ENCODE measurements around the gene STAT5B. TPM values are rescaled to one million over a fixed set of nuclear protein-coding genes. Genes with fewer than 3 reads are reported as not detected.

The STAT5B gene
- total and polyA plus RNA-seq, 9 of the 15 experiments (the other 6 are each of a cell fraction or from before 2014, with no cell fraction given) = 20.8 to 176 (median 92.4) TPM

DNA sequence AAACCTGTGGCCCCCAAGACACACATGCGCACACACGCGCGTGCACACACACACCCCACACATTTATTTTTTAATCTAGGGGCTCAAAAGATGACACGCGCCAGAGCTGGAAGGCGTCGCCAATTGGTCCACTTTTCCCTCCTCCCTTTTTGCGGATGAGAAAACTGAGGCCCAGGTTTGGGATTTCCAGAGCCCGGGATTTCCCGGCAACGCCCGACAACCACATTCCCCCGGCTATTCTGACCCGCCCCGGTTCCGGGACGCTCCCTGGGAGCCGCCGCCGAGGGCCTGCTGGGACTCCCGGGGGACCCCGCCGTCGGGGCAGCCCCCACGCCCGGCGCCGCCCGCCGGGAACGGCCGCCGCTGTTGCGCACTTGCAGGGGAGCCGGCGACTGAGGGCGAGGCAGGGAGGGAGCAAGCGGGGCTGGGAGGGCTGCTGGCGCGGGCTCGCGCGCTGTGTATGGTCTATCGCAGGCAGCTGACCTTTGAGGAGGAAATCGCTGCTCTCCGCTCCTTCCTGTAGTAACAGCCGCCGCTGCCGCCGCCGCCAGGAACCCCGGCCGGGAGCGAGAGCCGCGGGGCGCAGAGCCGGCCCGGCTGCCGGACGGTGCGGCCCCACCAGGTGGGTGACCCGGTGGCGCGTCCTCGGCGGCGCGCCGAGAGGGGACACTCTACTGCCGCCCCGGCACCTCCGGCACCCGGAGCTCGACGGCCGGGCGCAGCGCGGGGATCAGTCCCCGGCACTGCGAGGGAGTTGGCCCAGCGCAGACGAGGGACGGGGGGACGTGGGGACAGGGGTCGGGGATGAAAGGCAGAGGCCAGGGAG lies 12.0 kb upstream of the STAT5B start, which contains the start of gene STAT5A (continued):
- 0 out of 2 replicates have a peak, but pooled peaks have one; percentile 16 for TF ChIP-seq XRCC5 (IDR thresholded peaks at IDR 0.05; ENCODE audit: low read depth, low read length)
- no peak for TF ChIP-seq ZKSCAN8 (CRISPR knock-in tag; IDR thresholded peaks at IDR 0.05)
- TF ChIP-seq HOXB6 (CRISPR knock-in tag; IDR thresholded peaks at IDR 0.05; ENCODE audit: borderline replicate concordance) = no peak
- TF ChIP-seq, protein P1, sequence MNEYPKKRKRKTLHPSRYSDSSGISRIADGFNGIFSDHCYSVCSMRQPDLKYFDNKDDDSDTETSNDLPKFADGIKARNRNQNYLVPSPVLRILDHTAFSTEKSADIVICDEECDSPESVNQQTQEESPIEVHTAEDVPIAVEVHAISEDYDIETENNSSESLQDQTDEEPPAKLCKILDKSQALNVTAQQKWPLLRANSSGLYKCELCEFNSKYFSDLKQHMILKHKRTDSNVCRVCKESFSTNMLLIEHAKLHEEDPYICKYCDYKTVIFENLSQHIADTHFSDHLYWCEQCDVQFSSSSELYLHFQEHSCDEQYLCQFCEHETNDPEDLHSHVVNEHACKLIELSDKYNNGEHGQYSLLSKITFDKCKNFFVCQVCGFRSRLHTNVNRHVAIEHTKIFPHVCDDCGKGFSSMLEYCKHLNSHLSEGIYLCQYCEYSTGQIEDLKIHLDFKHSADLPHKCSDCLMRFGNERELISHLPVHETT (CRISPR knock-in tag; conservative IDR thresholded peaks at IDR 0.05 in 1 of 2, IDR thresholded peaks at IDR 0.05 in 1 of 2) = peak in 1 of 2 experiments; percentile 89; a peak in 2 of 4 replicates
- peak in 1 of 2 experiments; percentile 48; a peak in 3 of 4 replicates for TF ChIP-seq MAZ (CRISPR knock-in tag; conservative IDR thresholded peaks at IDR 0.05 in 1 of 2, IDR thresholded peaks at IDR 0.05 in 1 of 2)
- TF ChIP-seq TCF3 (CRISPR knock-in tag; IDR thresholded peaks at IDR 0.05) = 0 out of 2 replicates have a peak, but pooled peaks have one; percentile 14
- TF ChIP-seq, protein P2, sequence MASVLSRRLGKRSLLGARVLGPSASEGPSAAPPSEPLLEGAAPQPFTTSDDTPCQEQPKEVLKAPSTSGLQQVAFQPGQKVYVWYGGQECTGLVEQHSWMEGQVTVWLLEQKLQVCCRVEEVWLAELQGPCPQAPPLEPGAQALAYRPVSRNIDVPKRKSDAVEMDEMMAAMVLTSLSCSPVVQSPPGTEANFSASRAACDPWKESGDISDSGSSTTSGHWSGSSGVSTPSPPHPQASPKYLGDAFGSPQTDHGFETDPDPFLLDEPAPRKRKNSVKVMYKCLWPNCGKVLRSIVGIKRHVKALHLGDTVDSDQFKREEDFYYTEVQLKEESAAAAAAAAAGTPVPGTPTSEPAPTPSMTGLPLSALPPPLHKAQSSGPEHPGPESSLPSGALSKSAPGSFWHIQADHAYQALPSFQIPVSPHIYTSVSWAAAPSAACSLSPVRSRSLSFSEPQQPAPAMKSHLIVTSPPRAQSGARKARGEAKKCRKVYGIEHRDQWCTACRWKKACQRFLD (CRISPR knock-in tag; IDR thresholded peaks at IDR 0.05) = peak; percentile 15; the same call in 1 of the 2 replicates
- peak; percentile 68 for TF ChIP-seq CXXC5 (CRISPR knock-in tag; IDR thresholded peaks at IDR 0.05)
- no peak for TF ChIP-seq POLR3A (IDR thresholded peaks at IDR 0.05; ENCODE audit: borderline replicate concordance, extremely low read depth, insufficient read depth, insufficient read length)
- peak; percentile 88 for TF ChIP-seq HMGN3 (IDR thresholded peaks at IDR 0.05; ENCODE audit: borderline replicate concordance, extremely low read depth, insufficient read length, low read depth, low read length)
- TF ChIP-seq ARID1B (IDR thresholded peaks at IDR 0.05) = no peak
- TF ChIP-seq KDM1A (IDR thresholded peaks at IDR 0.05) = peak in 1 of 2 experiments; percentile 65; a peak in 3 of 4 replicates
- TF ChIP-seq ETV5 (CRISPR knock-in tag; IDR thresholded peaks at IDR 0.05; ENCODE audit: low read depth) = 0 out of 2 replicates have a peak, but pooled peaks have one; percentile 31
- TF ChIP-seq ELF1 (tag; IDR thresholded peaks at IDR 0.05) = peak; percentile 55
- TF ChIP-seq SNIP1 (IDR thresholded peaks at IDR 0.05; ENCODE audit: low read depth) = no peak
- peak; percentile 40 for TF ChIP-seq RBM22 (IDR thresholded peaks at IDR 0.05; ENCODE audit: low read depth, low read length, poor library complexity, severe bottlenecking)
- peak; percentile 81 for TF ChIP-seq SMAD4 (CRISPR knock-in tag; conservative IDR thresholded peaks at IDR 0.05)
- peak; percentile 75 to 78 for TF ChIP-seq NRF1 (conservative IDR thresholded peaks at IDR 0.05 in 1 of 2, IDR thresholded peaks at IDR 0.05 in 1 of 2)
- peak in 1 of 2 experiments; percentile 29; a peak in 1 of 4 replicates for TF ChIP-seq SIN3A (IDR thresholded peaks at IDR 0.05; ENCODE audit: borderline replicate concordance in 2 of 2, control insufficient read depth in 1 of 2, low read depth in 2 of 2, low read length in 2 of 2)
- peak in 1 of 2 experiments; percentile 29 for TF ChIP-seq E2F6 (IDR thresholded peaks at IDR 0.05; ENCODE audit: borderline replicate concordance in 1 of 2, extremely low read depth in 1 of 2, insufficient read depth in 1 of 2, insufficient read length in 1 of 2, low read depth in 1 of 2, low read length in 1 of 2, poor library complexity in 1 of 2, severe bottlenecking in 1 of 2)
- TF ChIP-seq NR2F6 (CRISPR knock-in tag; IDR thresholded peaks at IDR 0.05) = no peak

Measured in K562 (cell line).